GM12864 (cell line): ENCODE data around the gene ADAMTS20.

Experiments
- DNase-seq: peaks from one replicate; pipeline ENCODE4 v3.0.0-alpha.2; 2011; ENCODE audit warnings: low read depth
- H3K4me3 ChIP-seq: 2 replicates; pipeline ENCODE4 v1.5.1; 2011; ENCODE audit warnings: mild to moderate bottlenecking, low read depth, low read length, control low read depth
- TF ChIP-seq, protein P1 (sequence below): IDR thresholded peaks from 2 replicates; pipeline ENCODE4 v1.5.1; 2011; ENCODE audit warnings: low read depth, mild to moderate bottlenecking, moderate library complexity, low read length, control low read depth, inconsistent platforms; ENCODE audit errors: missing control alignments

Gene ADAMTS20

DNA sequence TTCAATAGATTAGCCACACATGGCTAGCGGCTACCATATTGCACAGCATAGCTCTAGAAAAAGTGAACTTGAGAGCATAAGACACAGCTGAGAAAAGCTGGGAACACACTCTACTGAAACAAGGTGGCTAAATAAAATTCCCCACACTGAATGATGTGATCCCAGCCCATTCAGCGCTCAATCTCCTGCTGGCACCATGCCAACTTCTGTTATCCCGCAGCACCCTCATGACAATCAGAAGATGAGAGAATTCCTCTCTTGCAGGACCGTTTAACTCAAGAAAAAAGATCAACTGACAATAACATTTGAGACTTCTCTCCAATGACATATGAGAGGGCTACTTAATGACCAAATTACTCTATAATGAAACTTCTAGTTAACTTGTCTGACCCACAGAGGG lies 115.4 kb downstream of the ADAMTS20 start:
- H3K4me3 ChIP-seq, result no peak overlapping the region
- TF ChIP-seq, protein P1, sequence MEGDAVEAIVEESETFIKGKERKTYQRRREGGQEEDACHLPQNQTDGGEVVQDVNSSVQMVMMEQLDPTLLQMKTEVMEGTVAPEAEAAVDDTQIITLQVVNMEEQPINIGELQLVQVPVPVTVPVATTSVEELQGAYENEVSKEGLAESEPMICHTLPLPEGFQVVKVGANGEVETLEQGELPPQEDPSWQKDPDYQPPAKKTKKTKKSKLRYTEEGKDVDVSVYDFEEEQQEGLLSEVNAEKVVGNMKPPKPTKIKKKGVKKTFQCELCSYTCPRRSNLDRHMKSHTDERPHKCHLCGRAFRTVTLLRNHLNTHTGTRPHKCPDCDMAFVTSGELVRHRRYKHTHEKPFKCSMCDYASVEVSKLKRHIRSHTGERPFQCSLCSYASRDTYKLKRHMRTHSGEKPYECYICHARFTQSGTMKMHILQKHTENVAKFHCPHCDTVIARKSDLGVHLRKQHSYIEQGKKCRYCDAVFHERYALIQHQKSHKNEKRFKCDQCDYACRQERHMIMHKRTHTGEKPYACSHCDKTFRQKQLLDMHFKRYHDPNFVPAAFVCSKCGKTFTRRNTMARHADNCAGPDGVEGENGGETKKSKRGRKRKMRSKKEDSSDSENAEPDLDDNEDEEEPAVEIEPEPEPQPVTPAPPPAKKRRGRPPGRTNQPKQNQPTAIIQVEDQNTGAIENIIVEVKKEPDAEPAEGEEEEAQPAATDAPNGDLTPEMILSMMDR, result no peak
- no peak for DNase-seq

- DNase-seq, result no peak
Measured at GRCh38 chr12:43434614-43435013, 117.4 kb downstream of the ADAMTS20 start.

DNA sequence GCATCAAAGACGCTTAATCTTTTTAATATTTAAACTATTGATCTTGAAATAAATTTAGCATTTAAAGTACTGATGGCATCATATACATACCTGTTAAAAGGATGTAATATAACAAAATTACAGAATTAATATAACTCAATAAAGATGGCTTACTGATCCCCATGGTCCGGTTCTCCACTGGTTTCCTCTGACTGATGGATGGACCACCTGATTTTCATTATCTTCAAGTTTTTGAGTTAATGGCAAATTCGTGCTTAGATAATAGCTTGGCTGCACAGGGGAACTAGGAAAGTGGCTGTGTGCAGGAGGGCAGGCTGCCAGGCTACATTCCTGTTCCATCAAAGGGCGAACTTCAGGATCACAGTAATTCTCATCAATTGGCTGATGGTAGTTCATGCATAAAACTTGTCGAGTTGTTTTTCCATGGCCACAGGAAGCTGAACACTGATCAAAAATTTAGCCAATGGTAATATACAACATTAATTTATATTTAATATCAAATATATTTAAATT lies 123.9 kb downstream of the ADAMTS20 start:
- TF ChIP-seq, protein P1, result no peak
- no peak for DNase-seq

More at GRCh38 chr12:43434614-43435013, 117.4 kb downstream of the ADAMTS20 start:
- TF ChIP-seq, protein P1, result no peak
- no peak overlapping the region for H3K4me3 ChIP-seq

GRCh38 chr12:43425361-43425760 lies 126.6 kb downstream of the ADAMTS20 start:
- TF ChIP-seq, protein P1, result no peak
- H3K4me3 ChIP-seq, result no peak overlapping the region
- DNase-seq, result no peak

More for the DNA sequence above, 123.9 kb downstream of the ADAMTS20 start:
- no peak overlapping the region for H3K4me3 ChIP-seq

- DNase-seq, result no peak
- no peak overlapping the region for H3K4me3 ChIP-seq
- TF ChIP-seq, protein P1, result no peak
Measured at GRCh38 chr12:43416981-43417380, 135.0 kb downstream of the ADAMTS20 start.

- TF ChIP-seq, protein P1, result no peak
- no peak overlapping the region for H3K4me3 ChIP-seq
- DNase-seq, result no peak
Measured at GRCh38 chr12:43407816-43408645, 144.0 kb downstream of the ADAMTS20 start.
